HepG2 (cell line): ENCODE measurements around the gene CISH. TPM values are rescaled to one million over a fixed set of nuclear protein-coding genes. Genes with fewer than 3 reads are reported as not detected.

Experiments used
- ASH2L ChIP-seq: fragments of 300-600, 200-600 bp; sonication (generic); IDR thresholded peaks from 2 replicates; pipeline ENCODE4 v1.7.0; 2017; ENCODE audit warnings: low read depth, mild to moderate bottlenecking, moderate library complexity, mixed read lengths, low read length; ENCODE audit not compliant: insufficient read length
- BORCS8-MEF2B ChIP-seq: sonication (generic); formaldehyde crosslinking; IDR thresholded peaks from 2 replicates; pipeline ENCODE4 v1.8.0; 2022; ENCODE audit warnings: mild to moderate bottlenecking, missing genetic modification reagents
- DNMT1 ChIP-seq: sonication (generic); formaldehyde crosslinking; IDR thresholded peaks from 2 replicates; pipeline ENCODE4 v1.5.1; 2020; ENCODE audit warnings: mild to moderate bottlenecking, missing genetic modification reagents
- IRX3 ChIP-seq: sonication (generic); formaldehyde crosslinking; IDR thresholded peaks from 2 replicates; pipeline ENCODE4 v1.8.1; 2023; ENCODE audit warnings: mild to moderate bottlenecking, low read depth, missing genetic modification reagents, borderline replicate concordance
- RNF2 ChIP-seq: fragments of 450-650 bp; conservative IDR thresholded peaks from 2 replicates; pipeline ENCODE4 v1.6.1; 2016; ENCODE audit warnings: low read depth
- SP2 ChIP-seq: sonication (generic); formaldehyde crosslinking; IDR thresholded peaks from 2 replicates; pipeline ENCODE4 v1.5.1; 2020; ENCODE audit warnings: mild to moderate bottlenecking, missing genetic modification reagents
- SPEN ChIP-seq: sonication (generic); formaldehyde crosslinking; IDR thresholded peaks from 2 replicates; pipeline ENCODE4 v1.5.1; 2020; ENCODE audit warnings: low read depth, mild to moderate bottlenecking, missing genetic modification reagents
- ZFP36L1 ChIP-seq: sonication (generic); formaldehyde crosslinking; IDR thresholded peaks from 2 replicates; pipeline ENCODE4 v1.8.0; 2022; ENCODE audit warnings: mild to moderate bottlenecking, missing genetic modification reagents, moderate library complexity
- ZNF101 ChIP-seq: sonication (generic); formaldehyde crosslinking; IDR thresholded peaks from 2 replicates; pipeline ENCODE4 v1.4.0; 2020; ENCODE audit warnings: mild to moderate bottlenecking, low read depth, missing genetic modification reagents, borderline replicate concordance
- ZNF292 ChIP-seq: sonication (generic); formaldehyde crosslinking; IDR thresholded peaks from 2 replicates; pipeline ENCODE4 v1.8.1; 2022; ENCODE audit warnings: mild to moderate bottlenecking, low read depth, missing genetic modification reagents, borderline replicate concordance
- ZNF3 ChIP-seq: IDR thresholded peaks from 2 replicates; pipeline ENCODE4 v1.7.0; 2017; ENCODE audit warnings: inconsistent platforms
- ZNF431 ChIP-seq: sonication (generic); formaldehyde crosslinking; IDR thresholded peaks from 2 replicates; pipeline ENCODE4 v1.9.0; 2022; ENCODE audit warnings: missing genetic modification reagents, low read depth, mild to moderate bottlenecking, borderline replicate concordance
- ZNF484 ChIP-seq: sonication (generic); formaldehyde crosslinking; IDR thresholded peaks from 2 replicates; pipeline ENCODE4 v1.5.1; 2020; ENCODE audit warnings: mild to moderate bottlenecking, low read depth, missing genetic modification reagents, borderline replicate concordance
- ZNF703 ChIP-seq: sonication (generic); formaldehyde crosslinking; IDR thresholded peaks from 2 replicates; pipeline ENCODE4 v1.5.1; 2020; ENCODE audit warnings: missing genetic modification reagents, mild to moderate bottlenecking, moderate library complexity, borderline replicate concordance
- ZNF772 ChIP-seq: sonication (generic); formaldehyde crosslinking; IDR thresholded peaks from 2 replicates; pipeline ENCODE4 v1.5.0; 2020; ENCODE audit warnings: mild to moderate bottlenecking, missing genetic modification reagents
- polyA plus RNA-seq, 8 experiments: library from polyadenylated mRNA; depleted of rRNA in 3 of 8; stranded (reverse) in 7 of 8; unstranded in 1 of 8; fragments of >200 nt; fragmentation: Illumina TruSeq in 4 of 8; extraction: Trizol in 4 of 8; gene quantifications; 2 replicates each; pipeline versions ENCODE4 v1.2.1 to v1.2.3, GENCODE V29; 2011 to 2016; ENCODE audit warnings: low read depth in 4 of 8, missing spikeins in 1 of 8, mixed read lengths in 1 of 8; ENCODE audit not compliant: insufficient read depth in 1 of 8
- total RNA-seq, 5 experiments: library from RNA; depleted of rRNA; stranded (reverse); fragments of >200 nt; fragmentation: Illumina TruSeq; extraction: Trizol; gene quantifications; 2 replicates each; pipeline ENCODE4 v1.2.3, GENCODE V29; 2016; ENCODE audit warnings: low read depth in 1 of 5
- TF ChIP-seq, protein P1 (sequence below): sonication (generic); formaldehyde crosslinking; IDR thresholded peaks from 2 replicates; pipeline ENCODE4 v1.4.0; 2020; ENCODE audit warnings: missing genetic modification reagents, low read depth, mild to moderate bottlenecking, borderline replicate concordance
- TF ChIP-seq, protein P2 (sequence below): sonication (generic); formaldehyde crosslinking; IDR thresholded peaks from 2 replicates; pipeline ENCODE4 v1.4.0; 2020; ENCODE audit warnings: missing genetic modification reagents, borderline replicate concordance
- TF ChIP-seq, protein P3 (sequence below): sonication (generic); formaldehyde crosslinking; IDR thresholded peaks from 2 replicates; pipeline ENCODE4 v1.5.0; 2020; ENCODE audit warnings: mild to moderate bottlenecking, missing genetic modification reagents
- TF ChIP-seq, protein P4 (sequence below): sonication (generic); formaldehyde crosslinking; IDR thresholded peaks from 2 replicates; pipeline ENCODE4 v1.8.1; 2023; ENCODE audit warnings: mild to moderate bottlenecking, moderate library complexity, missing genetic modification reagents

Gene CISH
- total and polyA plus RNA-seq, 2 of the 13 experiments (the other 11 are each of a cell fraction or from before 2014, with no cell fraction given): 0.91 to 1.5 TPM

DNA sequence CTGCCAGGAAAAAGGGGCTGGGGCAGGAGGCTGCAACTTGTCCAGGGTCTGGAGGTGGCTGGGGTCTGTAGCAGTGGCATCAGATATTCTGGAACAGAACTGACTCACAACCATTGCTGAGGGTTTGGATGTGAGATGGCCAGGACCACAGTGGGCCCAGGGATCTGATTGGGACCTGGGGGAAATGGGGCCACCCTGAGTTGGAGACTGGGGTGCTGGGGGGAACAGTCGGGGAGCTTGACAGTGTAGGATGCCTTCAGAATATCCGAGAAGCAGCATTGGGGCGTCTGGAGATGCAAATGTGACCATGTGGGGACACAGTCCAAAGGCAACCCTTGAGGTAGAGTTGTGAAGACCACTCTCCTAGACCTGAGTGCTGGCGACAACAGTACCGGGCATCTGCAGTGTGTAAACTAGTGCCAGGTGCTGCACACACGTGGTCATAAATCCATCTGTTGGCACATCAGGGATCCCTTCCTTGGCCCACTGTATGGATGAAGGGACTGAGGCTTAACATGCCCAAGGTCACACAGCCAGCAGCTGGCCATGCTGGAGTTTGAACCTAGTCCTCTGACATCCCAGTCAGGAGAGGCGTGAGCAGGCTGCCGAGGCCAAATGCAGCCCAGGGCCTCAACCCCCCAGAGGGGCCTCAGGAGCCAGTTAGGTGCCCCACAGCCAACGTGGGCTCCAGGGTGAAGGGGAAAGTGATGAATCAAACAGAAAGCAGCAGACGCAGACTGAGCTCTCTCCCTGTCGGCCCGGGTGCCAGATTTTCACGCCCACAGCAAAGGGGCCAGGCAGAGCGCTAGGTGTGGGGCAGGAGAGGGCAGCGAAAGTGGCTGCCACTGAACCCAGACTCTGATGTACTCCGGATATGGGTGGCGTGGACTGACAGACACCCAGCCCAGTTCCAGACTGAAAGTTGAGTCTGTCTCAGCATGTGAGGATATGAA, 23.5 kb downstream of the CISH start (continued):
- TF ChIP-seq, protein P1, sequence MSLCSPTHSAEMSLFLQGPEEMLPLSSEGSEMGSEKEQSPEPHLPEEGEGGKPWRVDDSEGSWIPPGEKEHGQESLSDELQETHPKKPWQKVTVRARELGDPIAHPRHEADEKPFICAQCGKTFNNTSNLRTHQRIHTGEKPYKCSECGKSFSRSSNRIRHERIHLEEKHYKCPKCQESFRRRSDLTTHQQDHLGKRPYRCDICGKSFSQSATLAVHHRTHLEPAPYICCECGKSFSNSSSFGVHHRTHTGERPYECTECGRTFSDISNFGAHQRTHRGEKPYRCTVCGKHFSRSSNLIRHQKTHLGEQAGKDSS (CRISPR knock-in tag): peak; percentile 68; the same call in 1 of the 2 replicates
- TF ChIP-seq, protein P2, sequence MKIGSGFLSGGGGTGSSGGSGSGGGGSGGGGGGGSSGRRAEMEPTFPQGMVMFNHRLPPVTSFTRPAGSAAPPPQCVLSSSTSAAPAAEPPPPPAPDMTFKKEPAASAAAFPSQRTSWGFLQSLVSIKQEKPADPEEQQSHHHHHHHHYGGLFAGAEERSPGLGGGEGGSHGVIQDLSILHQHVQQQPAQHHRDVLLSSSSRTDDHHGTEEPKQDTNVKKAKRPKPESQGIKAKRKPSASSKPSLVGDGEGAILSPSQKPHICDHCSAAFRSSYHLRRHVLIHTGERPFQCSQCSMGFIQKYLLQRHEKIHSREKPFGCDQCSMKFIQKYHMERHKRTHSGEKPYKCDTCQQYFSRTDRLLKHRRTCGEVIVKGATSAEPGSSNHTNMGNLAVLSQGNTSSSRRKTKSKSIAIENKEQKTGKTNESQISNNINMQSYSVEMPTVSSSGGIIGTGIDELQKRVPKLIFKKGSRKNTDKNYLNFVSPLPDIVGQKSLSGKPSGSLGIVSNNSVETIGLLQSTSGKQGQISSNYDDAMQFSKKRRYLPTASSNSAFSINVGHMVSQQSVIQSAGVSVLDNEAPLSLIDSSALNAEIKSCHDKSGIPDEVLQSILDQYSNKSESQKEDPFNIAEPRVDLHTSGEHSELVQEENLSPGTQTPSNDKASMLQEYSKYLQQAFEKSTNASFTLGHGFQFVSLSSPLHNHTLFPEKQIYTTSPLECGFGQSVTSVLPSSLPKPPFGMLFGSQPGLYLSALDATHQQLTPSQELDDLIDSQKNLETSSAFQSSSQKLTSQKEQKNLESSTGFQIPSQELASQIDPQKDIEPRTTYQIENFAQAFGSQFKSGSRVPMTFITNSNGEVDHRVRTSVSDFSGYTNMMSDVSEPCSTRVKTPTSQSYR (CRISPR knock-in tag): peak; percentile 51; the same call in 1 of the 2 replicates
- TF ChIP-seq ZNF703: no peak
- TF ChIP-seq ZNF484: no peak
- TF ChIP-seq ZNF292: peak; percentile 91
- no peak for TF ChIP-seq DNMT1 (CRISPR knock-in tag)
- TF ChIP-seq ZNF431 (CRISPR knock-in tag): no peak
- peak; percentile 58; the same call in 1 of the 2 replicates for TF ChIP-seq BORCS8-MEF2B (CRISPR knock-in tag)
- TF ChIP-seq ZNF101 (CRISPR knock-in tag): no peak
- TF ChIP-seq ZNF3 (CRISPR knock-in tag): 0 out of 2 replicates have a peak, but pooled peaks have one; percentile 34
- TF ChIP-seq, protein P3, sequence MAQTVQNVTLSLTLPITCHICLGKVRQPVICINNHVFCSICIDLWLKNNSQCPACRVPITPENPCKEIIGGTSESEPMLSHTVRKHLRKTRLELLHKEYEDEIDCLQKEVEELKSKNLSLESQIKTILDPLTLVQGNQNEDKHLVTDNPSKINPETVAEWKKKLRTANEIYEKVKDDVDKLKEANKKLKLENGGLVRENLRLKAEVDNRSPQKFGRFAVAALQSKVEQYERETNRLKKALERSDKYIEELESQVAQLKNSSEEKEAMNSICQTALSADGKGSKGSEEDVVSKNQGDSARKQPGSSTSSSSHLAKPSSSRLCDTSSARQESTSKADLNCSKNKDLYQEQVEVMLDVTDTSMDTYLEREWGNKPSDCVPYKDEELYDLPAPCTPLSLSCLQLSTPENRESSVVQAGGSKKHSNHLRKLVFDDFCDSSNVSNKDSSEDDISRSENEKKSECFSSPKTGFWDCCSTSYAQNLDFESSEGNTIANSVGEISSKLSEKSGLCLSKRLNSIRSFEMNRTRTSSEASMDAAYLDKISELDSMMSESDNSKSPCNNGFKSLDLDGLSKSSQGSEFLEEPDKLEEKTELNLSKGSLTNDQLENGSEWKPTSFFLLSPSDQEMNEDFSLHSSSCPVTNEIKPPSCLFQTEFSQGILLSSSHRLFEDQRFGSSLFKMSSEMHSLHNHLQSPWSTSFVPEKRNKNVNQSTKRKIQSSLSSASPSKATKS (CRISPR knock-in tag): no peak
- TF ChIP-seq IRX3 (CRISPR knock-in tag): no peak
- TF ChIP-seq ZFP36L1: no peak
- TF ChIP-seq, protein P4, sequence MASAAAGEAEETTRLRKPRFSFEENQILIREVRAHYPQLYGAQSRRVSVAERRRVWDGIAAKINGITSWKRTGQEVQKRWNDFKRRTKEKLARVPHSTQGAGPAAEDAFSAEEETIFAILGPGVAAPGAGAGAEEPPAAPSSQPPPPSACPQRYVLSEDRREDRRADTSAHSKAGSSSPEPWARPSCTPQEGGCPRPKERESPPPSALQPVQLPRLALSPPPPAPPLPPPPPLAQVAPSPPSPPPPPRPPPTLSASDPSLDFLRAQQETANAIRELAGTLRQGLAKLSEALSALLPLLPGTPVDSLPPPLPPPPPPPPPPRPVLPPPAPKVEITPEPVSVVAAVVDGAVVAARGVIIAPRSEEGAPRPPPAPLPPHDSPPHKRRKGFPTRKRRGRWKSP: no peak
- no peak for TF ChIP-seq RNF2
- TF ChIP-seq SPEN (CRISPR knock-in tag): no peak
- no peak for TF ChIP-seq SP2 (CRISPR knock-in tag)
- TF ChIP-seq ZNF772 (CRISPR knock-in tag): no peak
- TF ChIP-seq ASH2L: no peak
